BJ (cell line): ENCODE measurements around the gene LIN37. TPM values are rescaled to one million over a fixed set of nuclear protein-coding genes. Genes with fewer than 3 reads are reported as not detected.

Experiments used
- CTCF ChIA-PET: fragments of 350-600 bp; formaldehyde crosslinking; extraction: SDS; loops from one replicate; lab custom pipeline; 2021; ENCODE audit warnings: antibody characterized with exemption, inconsistent platforms; lab: Yijun Ruan, JAX
- POLR2A ChIA-PET: fragments of 300-600 bp; sonication (Branson Sonifier 250); formaldehyde crosslinking; extraction: SDS; loops from one replicate; lab custom pipeline; 2021; ENCODE audit warnings: antibody characterized with exemption; lab: Charles Lee
- DNase-seq: peaks from one replicate; pipeline ENCODE4 v3.0.0-alpha.2; 2011; ENCODE audit warnings: low read depth
- H3K27me3 ChIP-seq: 2 replicates; pipeline ENCODE4 v1.6.0; 2011; ENCODE audit warnings: low read length; ENCODE audit not compliant: control insufficient read depth, insufficient read depth
- H3K36me3 ChIP-seq: 2 replicates; pipeline ENCODE4 v1.5.1; 2011; ENCODE audit warnings: low read length; ENCODE audit not compliant: control insufficient read depth, insufficient read depth
- H3K4me3 ChIP-seq: 2 replicates; pipeline ENCODE4 v1.5.1; 2011; ENCODE audit warnings: low read depth, mild to moderate bottlenecking, control low read depth, low read length
- CTCF ChIP-seq: IDR thresholded peaks from 2 replicates; pipeline ENCODE4 v1.5.1; 2011; ENCODE audit warnings: low read depth, mild to moderate bottlenecking, control low read depth, inconsistent platforms, low read length, moderate library complexity; ENCODE audit not compliant: insufficient read depth
- polyA minus RNA-seq: library from RNA; depleted of rRNA, polyadenylated mRNA; stranded (reverse); fragments of >200 nt; gene quantifications from 2 replicates; pipeline ENCODE4 v1.2.3, GENCODE V29; 2011; rRNA and poly(A)+ RNA removed
- polyA plus RNA-seq: library from polyadenylated mRNA; depleted of rRNA; stranded (reverse); fragments of >200 nt; gene quantifications from 2 replicates; pipeline ENCODE4 v1.2.3, GENCODE V29; 2011; rRNA removed

Gene LIN37
- polyA plus RNA-seq (8.9 and 15.0 TPM in 2 replicates), polyA minus RNA-seq (19.5 and 22.4 TPM in 2 replicates)

- CTCF ChIA-PET: interaction anchor here (1.0 kb wide), 1 partner anchor 133 kb away, joined by 3 read pairs; no protein-coding TSS in a partner anchor
- TF ChIP-seq CTCF: 0 out of 2 replicates have a peak, but pooled peaks have one; percentile 14
- peak within 1 kb of the TSS; percentile 99 for H3K4me3 ChIP-seq
- H3K27me3 ChIP-seq: no peaks in the 10 kb centered on the region
- peak; percentile 99 for DNase-seq
- H3K36me3 ChIP-seq: peaks cover 12% of the 10 kb centered on the region
- POLR2A ChIA-PET: interaction anchor here (0.6 to 1.3 kb wide), 3 partner anchors 9 to 72 kb away, joined by 3 to 5 read pairs (median 4); partner anchors contain the start of gene HSPB6
Observed at GRCh38 chr19:35748106-35749020, at the start of gene LIN37. Gene LIN37, plus strand, starts transcription at chr19:35748576. Its CDS starts 149 bp downstream, at chr19:35748725.

- H3K27me3 ChIP-seq: no peaks in the 10 kb centered on the region
- peak overlapping the region; percentile 58 for H3K4me3 ChIP-seq
- DNase-seq: peak; percentile 83
- CTCF ChIA-PET: interaction anchor here (0.7 to 4.4 kb wide), 6 partner anchors 9 to 117 kb away, joined by 3 to 30 read pairs (median 5); no protein-coding TSS in a partner anchor
- no peaks in the 10 kb centered on the region for H3K36me3 ChIP-seq
- POLR2A ChIA-PET: interaction anchor here (0.6 kb wide), 1 partner anchor 68 kb away, joined by 8 read pairs; no protein-coding TSS in a partner anchor
- no peak for TF ChIP-seq CTCF
Observed at GRCh38 chr19:35702223-35703012, 46.0 kb upstream of the LIN37 start.

GRCh38 chr19:35703343-35703742 is 45.0 kb upstream of the LIN37 start:
- no peak for DNase-seq
- CTCF ChIA-PET: interaction anchor here (1.9 to 4.4 kb wide), 3 partner anchors 10 to 117 kb away, joined by 6 to 30 read pairs (median 11); no protein-coding TSS in a partner anchor
- POLR2A ChIA-PET: no interaction called here
- Histone ChIP-seq H3K4me3 (no peak overlapping the region), H3K36me3 (no peaks in the 10 kb centered on the region), H3K27me3 (no peaks in the 10 kb centered on the region; the same call in 1 of the 2 replicates)
- TF ChIP-seq CTCF: no peak

GRCh38 chr19:35704218-35704617 is 44.2 kb upstream of the LIN37 start, which contains the start of gene ZBTB32:
Gene ZBTB32, plus strand, starts transcription at chr19:35704558. Its CDS starts 10,069 bp downstream, at chr19:35714627.
- CTCF ChIA-PET: interaction anchor here (4.4 kb wide), 1 partner anchor 11 kb away, joined by 30 read pairs; no protein-coding TSS in a partner anchor
- POLR2A ChIA-PET: no interaction called here
- Histone ChIP-seq H3K4me3 (no peak within 1 kb of the TSS), H3K36me3 (no peaks in the 10 kb centered on the region), H3K27me3 (no peaks in the 10 kb centered on the region; the same call in 1 of the 2 replicates)
- no peak for TF ChIP-seq CTCF
- DNase-seq: no peak
